MG63 (cell line): ENCODE results near the gene SRRM2. TPM values are rescaled to one million over a fixed set of nuclear protein-coding genes. Genes with fewer than 3 reads are reported as not detected.

ENCODE experiments used
- DNase-seq: peaks from one replicate; pipeline ENCODE4 v3.0.0-alpha.2; 2020
- H3K27me3 ChIP-seq: fragments of 250-450 bp; sonication (Bioruptor Pico); 2 replicates; pipeline ENCODE4 v1.5.1; 2020; ENCODE audit warnings: mild to moderate bottlenecking, moderate library complexity
- H3K36me3 ChIP-seq: fragments of 250-450 bp; sonication (Bioruptor Pico); 2 replicates; pipeline ENCODE4 v1.5.1; 2020; ENCODE audit warnings: mild to moderate bottlenecking, moderate library complexity
- H3K4me3 ChIP-seq: fragments of 250-450 bp; sonication (Bioruptor Pico); 2 replicates; pipeline ENCODE4 v1.5.1; 2020; ENCODE audit warnings: mild to moderate bottlenecking, moderate library complexity
- H3K9me3 ChIP-seq: fragments of 250-450 bp; sonication (Bioruptor Pico); 2 replicates; pipeline ENCODE4 v1.5.1; 2020; ENCODE audit warnings: mild to moderate bottlenecking, moderate library complexity
- total RNA-seq: library from RNA; depleted of rRNA; stranded (reverse); fragments of >200 nt; shearing (Covaris generic); gene quantifications from 2 replicates; pipeline ENCODE4 v1.2.3, GENCODE V29; 2014; ENCODE audit warnings: low replicate concordance

The SRRM2 gene
- total RNA-seq, 1 experiment from 2014 or later = 21.1 TPM

- Histone ChIP-seq H3K4me3 (no peak overlapping the region), H3K27me3 (no peaks in the 10 kb centered on the region), H3K9me3 (no peaks in the 10 kb centered on the region), H3K36me3 (no peaks in the 10 kb centered on the region)
- DNase-seq = no peak
Observed at GRCh38 chr16:2745961-2746360, 6.5 kb upstream of the SRRM2 start.

GRCh38 chr16:2748757-2749455, 3.5 kb upstream of the SRRM2 start:
- H3K36me3 ChIP-seq = peaks cover 12% of the 10 kb centered on the region
- H3K9me3 ChIP-seq = no peaks in the 10 kb centered on the region
- no peak for DNase-seq
- no peak overlapping the region for H3K4me3 ChIP-seq
- no peaks in the 10 kb centered on the region for H3K27me3 ChIP-seq

GRCh38 chr16:2749476-2749875, 3.0 kb upstream of the SRRM2 start:
- no peak for DNase-seq
- Histone ChIP-seq H3K27me3 (no peaks in the 10 kb centered on the region), H3K9me3 (no peaks in the 10 kb centered on the region), H3K4me3 (no peak overlapping the region), H3K36me3 (peaks cover 18% of the 10 kb centered on the region)

- DNase-seq = no peak
- Histone ChIP-seq H3K9me3 (no peaks in the 10 kb centered on the region), H3K27me3 (no peaks in the 10 kb centered on the region), H3K4me3 (no peak overlapping the region), H3K36me3 (peaks cover 22% of the 10 kb centered on the region)
Observed at GRCh38 chr16:2749936-2750335, 2.5 kb upstream of the SRRM2 start.

- H3K9me3 ChIP-seq = no peaks in the 10 kb centered on the region
- H3K36me3 ChIP-seq = peaks cover 39% of the 10 kb centered on the region
- no peaks in the 10 kb centered on the region for H3K27me3 ChIP-seq
- H3K4me3 ChIP-seq = peak overlapping the region; percentile 95
- DNase-seq = no peak
Observed at GRCh38 chr16:2751577-2752034, 832 bp upstream of the SRRM2 start.

GRCh38 chr16:2752850-2753732, 653 bp downstream of the SRRM2 start:
- Histone ChIP-seq H3K9me3 (no peaks in the 10 kb centered on the region), H3K27me3 (no peaks in the 10 kb centered on the region), H3K4me3 (peak overlapping the region; percentile 95), H3K36me3 (peaks cover 54% of the 10 kb centered on the region)
- DNase-seq = peak; percentile 86

- H3K4me3 ChIP-seq = peak overlapping the region; percentile 95
- H3K36me3 ChIP-seq = peaks cover 60% of the 10 kb centered on the region
- H3K27me3 ChIP-seq = no peaks in the 10 kb centered on the region
- no peak for DNase-seq
- no peaks in the 10 kb centered on the region for H3K9me3 ChIP-seq
Observed at GRCh38 chr16:2753733-2754020, 1.2 kb downstream of the SRRM2 start.

- Histone ChIP-seq H3K27me3 (no peaks in the 10 kb centered on the region), H3K4me3 (peak overlapping the region; percentile 95), H3K9me3 (no peaks in the 10 kb centered on the region), H3K36me3 (peaks cover 74% of the 10 kb centered on the region)
- DNase-seq = no peak
Observed at GRCh38 chr16:2755158-2755557, 2.7 kb downstream of the SRRM2 start.

GRCh38 chr16:2756288-2757015, 4.0 kb downstream of the SRRM2 start:
- DNase-seq = no peak
- Histone ChIP-seq H3K4me3 (no peak overlapping the region), H3K36me3 (peaks cover 87% of the 10 kb centered on the region), H3K9me3 (no peaks in the 10 kb centered on the region), H3K27me3 (no peaks in the 10 kb centered on the region)

- no peak overlapping the region for H3K4me3 ChIP-seq
- H3K36me3 ChIP-seq = peaks cover 94% of the 10 kb centered on the region
- DNase-seq = no peak
- no peaks in the 10 kb centered on the region for H3K9me3 ChIP-seq
- no peaks in the 10 kb centered on the region for H3K27me3 ChIP-seq
Observed at GRCh38 chr16:2757344-2757743, 4.9 kb downstream of the SRRM2 start.

- Histone ChIP-seq H3K27me3 (no peaks in the 10 kb centered on the region), H3K36me3 (peaks cover 100% of the 10 kb centered on the region), H3K4me3 (no peak overlapping the region), H3K9me3 (no peaks in the 10 kb centered on the region)
- no peak for DNase-seq
Observed at GRCh38 chr16:2761472-2761871, 9.0 kb downstream of the SRRM2 start.

GRCh38 chr16:2761886-2762583, 9.6 kb downstream of the SRRM2 start:
- no peak overlapping the region for H3K4me3 ChIP-seq
- no peaks in the 10 kb centered on the region for H3K27me3 ChIP-seq
- H3K36me3 ChIP-seq = peaks cover 100% of the 10 kb centered on the region
- H3K9me3 ChIP-seq = no peaks in the 10 kb centered on the region
- DNase-seq = no peak

- no peaks in the 10 kb centered on the region for H3K9me3 ChIP-seq
- no peak for DNase-seq
- H3K4me3 ChIP-seq = no peak overlapping the region
- H3K27me3 ChIP-seq = no peaks in the 10 kb centered on the region
- peaks cover 100% of the 10 kb centered on the region for H3K36me3 ChIP-seq
Observed at GRCh38 chr16:2762711-2763110, 10.3 kb downstream of the SRRM2 start.

- no peaks in the 10 kb centered on the region for H3K27me3 ChIP-seq
- H3K9me3 ChIP-seq = no peaks in the 10 kb centered on the region
- no peak for DNase-seq
- H3K4me3 ChIP-seq = no peak overlapping the region
- H3K36me3 ChIP-seq = peaks cover 100% of the 10 kb centered on the region
Observed at GRCh38 chr16:2763173-2763572, 10.7 kb downstream of the SRRM2 start.

GRCh38 chr16:2764718-2765117, 12.3 kb downstream of the SRRM2 start:
- Histone ChIP-seq H3K36me3 (peaks cover 100% of the 10 kb centered on the region), H3K9me3 (no peaks in the 10 kb centered on the region), H3K4me3 (no peak overlapping the region), H3K27me3 (no peaks in the 10 kb centered on the region)
- DNase-seq = no peak

- no peaks in the 10 kb centered on the region for H3K27me3 ChIP-seq
- H3K9me3 ChIP-seq = no peaks in the 10 kb centered on the region
- peaks cover 100% of the 10 kb centered on the region for H3K36me3 ChIP-seq
- no peak overlapping the region for H3K4me3 ChIP-seq
- DNase-seq = no peak
Observed at GRCh38 chr16:2765462-2766404, 13.3 kb downstream of the SRRM2 start.
